GDM1 (cell line): Measurements from ENCODE around the gene GAS7.

ENCODE experiments used
- DNase-seq: peaks from one replicate; lab custom pipeline; 2025; lab: John Stamatoyannopoulos, UW

GAS7 gene

GRCh38 chr17:9886141-9886930, 312.1 kb downstream of the GAS7 start:
- no peak for DNase-seq

GRCh38 chr17:9883451-9883850, 315.0 kb downstream of the GAS7 start:
- DNase-seq: no peak

GRCh38 chr17:9880582-9880999, 317.8 kb downstream of the GAS7 start:
- no peak for DNase-seq

GRCh38 chr17:9878786-9879525, 319.4 kb downstream of the GAS7 start:
- DNase-seq: no peak

DNA sequence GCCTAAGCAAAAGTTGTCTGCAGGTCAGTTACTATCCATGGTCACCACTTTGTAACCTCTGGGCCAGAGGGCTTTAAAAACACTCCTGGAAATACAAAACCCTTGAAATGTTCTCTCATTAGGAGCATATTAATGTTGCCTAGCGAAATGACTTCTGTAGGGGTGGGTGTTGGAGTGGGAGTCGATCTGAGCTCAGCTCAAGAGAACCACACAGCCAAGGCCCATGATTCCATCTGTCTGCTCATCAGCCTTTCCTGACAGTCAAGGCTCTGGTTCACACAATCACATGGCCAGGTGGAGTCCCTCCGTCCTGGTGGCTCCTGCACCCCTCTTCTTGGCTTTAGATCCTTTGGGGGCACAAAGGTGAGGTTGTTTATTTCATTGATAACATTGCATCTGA, 320.1 kb downstream of the GAS7 start:
- DNase-seq: no peak

DNA sequence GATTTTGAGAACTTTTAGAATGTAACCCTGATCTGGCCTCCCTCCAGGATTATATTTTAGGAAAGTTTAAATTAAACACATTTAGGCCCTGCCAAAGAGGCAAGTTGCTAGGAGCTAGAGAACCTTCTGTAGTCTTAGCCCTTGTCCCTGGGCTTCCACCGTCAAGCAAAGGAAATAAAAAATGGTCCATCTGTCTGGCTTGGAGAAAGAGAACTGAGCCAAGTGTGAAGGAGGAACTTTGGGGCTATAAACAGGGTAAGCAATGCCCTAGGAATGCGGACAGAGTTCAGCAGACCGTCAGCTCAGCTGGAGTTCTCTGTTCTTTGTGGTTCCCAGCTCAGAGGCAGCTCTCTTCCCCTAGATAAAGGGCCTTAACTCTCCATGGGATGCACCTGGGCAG, 323.0 kb downstream of the GAS7 start:
- DNase-seq: no peak

GRCh38 chr17:9874722-9875121, 323.7 kb downstream of the GAS7 start:
- no peak for DNase-seq

DNA sequence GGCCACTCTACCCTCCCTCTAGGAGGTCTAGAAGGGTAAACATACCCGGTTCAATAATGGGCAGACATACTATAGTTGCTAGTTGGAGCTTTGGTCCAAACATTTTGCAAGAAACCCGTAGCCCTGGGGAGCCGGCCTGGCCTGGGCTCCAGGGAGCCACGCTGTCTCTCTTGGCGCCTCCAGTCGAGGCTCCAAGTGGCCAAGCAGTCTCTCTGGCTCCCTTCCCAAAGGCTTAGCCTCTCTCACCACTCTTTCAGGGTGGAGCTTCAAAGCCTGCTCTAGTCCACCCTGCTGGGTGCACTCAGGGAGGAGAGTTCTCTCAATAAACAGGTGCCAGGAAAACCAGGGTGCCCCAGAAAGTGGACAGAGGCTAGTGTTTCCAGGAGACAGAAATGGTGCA, 325.6 kb downstream of the GAS7 start:
- no peak for DNase-seq

GRCh38 chr17:9868552-9868951, 329.9 kb downstream of the GAS7 start:
- no peak for DNase-seq

GRCh38 chr17:9865586-9865985, 332.8 kb downstream of the GAS7 start:
- DNase-seq: no peak

- no peak for DNase-seq
These were observed 335.5 kb downstream of the GAS7 start for GRCh38 chr17:9862949-9863348.

DNA sequence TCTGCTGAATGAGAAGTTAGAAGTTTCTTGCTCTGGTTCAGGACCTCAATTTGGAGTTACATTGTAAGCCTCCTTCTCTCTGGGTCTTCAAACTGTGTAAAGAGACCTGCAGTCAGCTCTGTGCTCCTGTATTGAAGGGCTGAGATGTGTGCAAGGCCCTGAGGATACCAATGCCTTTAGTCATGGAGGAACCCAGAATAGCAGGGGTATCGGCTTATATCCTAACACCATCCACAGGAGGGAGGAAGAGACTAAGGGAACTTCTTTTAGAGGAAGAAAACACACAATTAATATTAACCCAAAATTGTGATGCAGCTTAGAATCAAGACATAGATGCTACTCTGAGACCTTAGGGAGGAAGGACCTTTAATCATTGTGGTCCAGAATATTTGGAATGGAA, 336.2 kb downstream of the GAS7 start:
- DNase-seq: no peak

GRCh38 chr17:9860851-9861250, 337.6 kb downstream of the GAS7 start:
- no peak for DNase-seq
